Measurements from ENCODE around the gene EID1.

DNA sequence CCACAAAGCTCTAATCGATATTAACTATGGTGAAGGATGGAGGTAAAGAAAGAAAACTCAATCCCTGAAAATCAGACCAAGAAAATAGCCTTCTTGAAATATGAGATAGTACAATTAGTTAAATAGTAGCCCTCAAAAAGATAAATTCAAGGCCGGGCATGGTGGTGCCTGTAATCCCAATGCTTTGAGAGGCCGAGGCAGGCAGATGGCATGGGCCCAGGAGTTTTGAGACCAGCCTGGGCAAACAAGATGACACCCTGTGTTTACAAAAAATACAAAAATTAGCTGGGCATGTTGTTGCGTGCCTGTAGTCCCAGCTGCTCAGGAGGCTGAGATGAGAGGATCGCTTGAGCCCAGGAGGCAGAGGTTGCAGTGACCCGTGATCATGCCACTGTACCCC lies 35.4 kb upstream of the EID1 start:
- TF ChIP-seq, protein P1, sequence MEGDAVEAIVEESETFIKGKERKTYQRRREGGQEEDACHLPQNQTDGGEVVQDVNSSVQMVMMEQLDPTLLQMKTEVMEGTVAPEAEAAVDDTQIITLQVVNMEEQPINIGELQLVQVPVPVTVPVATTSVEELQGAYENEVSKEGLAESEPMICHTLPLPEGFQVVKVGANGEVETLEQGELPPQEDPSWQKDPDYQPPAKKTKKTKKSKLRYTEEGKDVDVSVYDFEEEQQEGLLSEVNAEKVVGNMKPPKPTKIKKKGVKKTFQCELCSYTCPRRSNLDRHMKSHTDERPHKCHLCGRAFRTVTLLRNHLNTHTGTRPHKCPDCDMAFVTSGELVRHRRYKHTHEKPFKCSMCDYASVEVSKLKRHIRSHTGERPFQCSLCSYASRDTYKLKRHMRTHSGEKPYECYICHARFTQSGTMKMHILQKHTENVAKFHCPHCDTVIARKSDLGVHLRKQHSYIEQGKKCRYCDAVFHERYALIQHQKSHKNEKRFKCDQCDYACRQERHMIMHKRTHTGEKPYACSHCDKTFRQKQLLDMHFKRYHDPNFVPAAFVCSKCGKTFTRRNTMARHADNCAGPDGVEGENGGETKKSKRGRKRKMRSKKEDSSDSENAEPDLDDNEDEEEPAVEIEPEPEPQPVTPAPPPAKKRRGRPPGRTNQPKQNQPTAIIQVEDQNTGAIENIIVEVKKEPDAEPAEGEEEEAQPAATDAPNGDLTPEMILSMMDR (conservative IDR thresholded peaks at IDR 0.05; ENCODE audit: low read depth, low read length): no peak
- TF ChIP-seq EZH2 (IDR thresholded peaks at IDR 0.05; ENCODE audit: low read length, unreplicated experiment): no peak

All from PC-3 (cell line).